DND-41 (cell line): ENCODE measurements around the gene TMEM121.
"Not testable (repeated sequence)": the region's sequence is repeated elsewhere in the genome, so short reads cannot be mapped to it uniquely, and the experiment has no call there.

Experiments
- ATAC-seq: fragments of 200-7000 bp; cut with Tn5 transposase; 3 replicates; pipeline ENCODE4 v1.9.1; 2021; ENCODE audit warnings: low read depth; ENCODE audit not compliant: insufficient read depth
- DNase-seq: peaks from one replicate; pipeline ENCODE4 v3.0.0-alpha.2; 2020
- H2AFZ ChIP-seq: 2 replicates; pipeline ENCODE4 v1.6.0; 2012; ENCODE audit warnings: low read depth, low read length
- H3K27ac ChIP-seq: 2 replicates; pipeline ENCODE4 v1.5.1; 2012; ENCODE audit warnings: low read length, inconsistent platforms
- H3K27me3 ChIP-seq: fragments of 200-600 bp; sonication (generic); 2 replicates; pipeline ENCODE4 v1.6.0; 2012; ENCODE audit warnings: low read length, mild to moderate bottlenecking, inconsistent platforms; ENCODE audit not compliant: insufficient read depth, poor library complexity
- H3K36me3 ChIP-seq: 2 replicates; pipeline ENCODE4 v1.5.1; 2012; ENCODE audit warnings: low read length, inconsistent platforms; ENCODE audit not compliant: insufficient read depth
- H3K4me1 ChIP-seq: 2 replicates; pipeline ENCODE4 v1.5.1; 2012; ENCODE audit warnings: mild to moderate bottlenecking, low read length; ENCODE audit not compliant: insufficient read depth
- H3K4me2 ChIP-seq: 2 replicates; pipeline ENCODE4 v1.6.0; 2012; ENCODE audit warnings: mild to moderate bottlenecking, moderate library complexity, low read length, inconsistent platforms; ENCODE audit not compliant: insufficient read depth
- H3K4me3 ChIP-seq, 2 experiments: fragments of 200-600 bp in 1 of 2; shearing (Covaris generic) in 1 of 2; 2 replicates each; pipeline ENCODE4 v1.5.1; 2012 to 2016; ENCODE audit warnings: inconsistent platforms in 2 of 2, low read length in 2 of 2, mild to moderate bottlenecking in 2 of 2, low read depth in 1 of 2, moderate library complexity in 1 of 2
- H3K79me2 ChIP-seq: 2 replicates; pipeline ENCODE4 v1.6.0; 2012; ENCODE audit warnings: low read length, inconsistent platforms; ENCODE audit not compliant: insufficient read depth
- H3K9ac ChIP-seq: 2 replicates; pipeline ENCODE4 v1.6.0; 2012; ENCODE audit warnings: low read depth, mild to moderate bottlenecking, inconsistent platforms, low read length, moderate library complexity
- H3K9me3 ChIP-seq: 2 replicates; pipeline ENCODE4 v1.5.1; 2012; ENCODE audit warnings: low read length, moderate library complexity, mild to moderate bottlenecking, inconsistent platforms; ENCODE audit not compliant: insufficient read depth, severe bottlenecking
- H4K20me1 ChIP-seq: 2 replicates; pipeline ENCODE4 v1.6.0; 2012; ENCODE audit warnings: low read length; ENCODE audit not compliant: insufficient read depth
- EZH2 ChIP-seq: IDR thresholded peaks from 3 replicates; pipeline ENCODE4 v1.6.1; 2012; ENCODE audit warnings: borderline replicate concordance, low read depth, mild to moderate bottlenecking, moderate library complexity, low read length, inconsistent platforms; ENCODE audit not compliant: severe bottlenecking
- TF ChIP-seq, protein P1 (sequence below): IDR thresholded peaks from 2 replicates; pipeline ENCODE4 v1.5.1; 2012; ENCODE audit warnings: borderline replicate concordance, low read length, moderate library complexity, mild to moderate bottlenecking; ENCODE audit not compliant: poor library complexity, severe bottlenecking; ENCODE audit errors: extremely low read depth

TMEM121 gene

GRCh38 chr14:105575016-105575700 is 48.8 kb downstream of the TMEM121 start:
- not testable (repeated sequence) for ATAC-seq, H3K79me2 ChIP-seq, H3K4me2 ChIP-seq, H4K20me1 ChIP-seq, H2AFZ ChIP-seq, H3K9ac ChIP-seq, H3K9me3 ChIP-seq, H3K4me1 ChIP-seq, DNase-seq, H3K27ac ChIP-seq, H3K36me3 ChIP-seq, H3K4me3 ChIP-seq, H3K27me3 ChIP-seq

- no peaks in the 10 kb centered on the region for H3K4me1 ChIP-seq
- H3K4me3 ChIP-seq = no peak overlapping the region
- no peak for ATAC-seq
These were observed 50.2 kb downstream of the TMEM121 start for GRCh38 chr14:105576525-105577088.

GRCh38 chr14:105577314-105577861 is 51.0 kb downstream of the TMEM121 start:
- H3K9ac ChIP-seq = no peak overlapping the region
- H3K4me3 ChIP-seq = no peak overlapping the region

More at GRCh38 chr14:105576525-105577088, 50.2 kb downstream of the TMEM121 start:
- peaks cover 4% of the 10 kb centered on the region for H4K20me1 ChIP-seq
- H3K36me3 ChIP-seq = no peaks in the 10 kb centered on the region
- no peak overlapping the region for H3K27ac ChIP-seq
- no peaks in the 10 kb centered on the region for H3K9me3 ChIP-seq
- H3K79me2 ChIP-seq = no peaks in the 10 kb centered on the region
- no peak for DNase-seq
- H3K27me3 ChIP-seq = no peaks in the 10 kb centered on the region
- no peak overlapping the region for H3K4me2 ChIP-seq
- TF ChIP-seq, protein P1, sequence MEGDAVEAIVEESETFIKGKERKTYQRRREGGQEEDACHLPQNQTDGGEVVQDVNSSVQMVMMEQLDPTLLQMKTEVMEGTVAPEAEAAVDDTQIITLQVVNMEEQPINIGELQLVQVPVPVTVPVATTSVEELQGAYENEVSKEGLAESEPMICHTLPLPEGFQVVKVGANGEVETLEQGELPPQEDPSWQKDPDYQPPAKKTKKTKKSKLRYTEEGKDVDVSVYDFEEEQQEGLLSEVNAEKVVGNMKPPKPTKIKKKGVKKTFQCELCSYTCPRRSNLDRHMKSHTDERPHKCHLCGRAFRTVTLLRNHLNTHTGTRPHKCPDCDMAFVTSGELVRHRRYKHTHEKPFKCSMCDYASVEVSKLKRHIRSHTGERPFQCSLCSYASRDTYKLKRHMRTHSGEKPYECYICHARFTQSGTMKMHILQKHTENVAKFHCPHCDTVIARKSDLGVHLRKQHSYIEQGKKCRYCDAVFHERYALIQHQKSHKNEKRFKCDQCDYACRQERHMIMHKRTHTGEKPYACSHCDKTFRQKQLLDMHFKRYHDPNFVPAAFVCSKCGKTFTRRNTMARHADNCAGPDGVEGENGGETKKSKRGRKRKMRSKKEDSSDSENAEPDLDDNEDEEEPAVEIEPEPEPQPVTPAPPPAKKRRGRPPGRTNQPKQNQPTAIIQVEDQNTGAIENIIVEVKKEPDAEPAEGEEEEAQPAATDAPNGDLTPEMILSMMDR = no peak
- TF ChIP-seq EZH2 = no peak
- no peak overlapping the region for H2AFZ ChIP-seq
- H3K9ac ChIP-seq = no peak overlapping the region

DNA sequence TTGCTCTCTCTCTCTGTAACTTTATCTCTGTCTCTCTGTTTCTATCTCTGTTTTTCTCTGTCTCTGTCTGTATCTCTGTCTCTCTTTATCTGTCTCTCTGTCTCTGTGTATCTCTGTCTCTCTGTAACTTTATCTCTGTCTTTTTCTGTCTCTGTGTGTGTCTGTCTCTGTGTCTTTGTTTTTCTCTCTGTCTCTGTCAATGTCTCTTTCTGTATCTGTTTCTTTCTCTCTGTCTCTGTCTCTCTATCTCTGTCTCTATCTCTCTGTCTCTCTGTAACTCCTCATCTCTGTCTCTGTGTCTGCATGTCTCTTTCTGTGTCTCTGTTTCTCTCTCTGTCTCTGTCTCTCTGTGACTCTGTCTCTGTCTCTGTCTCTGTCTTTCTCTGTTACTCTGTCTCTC is 51.7 kb downstream of the TMEM121 start:
- DNase-seq = no peak
- no peak overlapping the region for H2AFZ ChIP-seq
- no peak for ATAC-seq
- no peaks in the 10 kb centered on the region for H3K4me1 ChIP-seq
- TF ChIP-seq, protein P1 = no peak
- TF ChIP-seq EZH2 = no peak
- H3K9me3 ChIP-seq = no peaks in the 10 kb centered on the region
- no peak overlapping the region for H3K4me2 ChIP-seq
- no peaks in the 10 kb centered on the region for H3K79me2 ChIP-seq
- no peak overlapping the region for H3K4me3 ChIP-seq
- no peaks in the 10 kb centered on the region for H3K27me3 ChIP-seq
- H4K20me1 ChIP-seq = peaks cover 6% of the 10 kb centered on the region
- no peaks in the 10 kb centered on the region for H3K36me3 ChIP-seq
- H3K9ac ChIP-seq = no peak overlapping the region
- no peak overlapping the region for H3K27ac ChIP-seq

More at GRCh38 chr14:105577314-105577861, 51.0 kb downstream of the TMEM121 start:
- H4K20me1 ChIP-seq = peaks cover 6% of the 10 kb centered on the region
- no peak for TF ChIP-seq EZH2
- TF ChIP-seq, protein P1 = no peak
- no peak for ATAC-seq
- H2AFZ ChIP-seq = no peak overlapping the region
- H3K4me2 ChIP-seq = no peak overlapping the region
- no peaks in the 10 kb centered on the region for H3K36me3 ChIP-seq
- no peaks in the 10 kb centered on the region for H3K9me3 ChIP-seq
- H3K27ac ChIP-seq = no peak overlapping the region
- DNase-seq = no peak
- H3K4me1 ChIP-seq = no peaks in the 10 kb centered on the region
- H3K79me2 ChIP-seq = no peaks in the 10 kb centered on the region
- no peaks in the 10 kb centered on the region for H3K27me3 ChIP-seq

DNA sequence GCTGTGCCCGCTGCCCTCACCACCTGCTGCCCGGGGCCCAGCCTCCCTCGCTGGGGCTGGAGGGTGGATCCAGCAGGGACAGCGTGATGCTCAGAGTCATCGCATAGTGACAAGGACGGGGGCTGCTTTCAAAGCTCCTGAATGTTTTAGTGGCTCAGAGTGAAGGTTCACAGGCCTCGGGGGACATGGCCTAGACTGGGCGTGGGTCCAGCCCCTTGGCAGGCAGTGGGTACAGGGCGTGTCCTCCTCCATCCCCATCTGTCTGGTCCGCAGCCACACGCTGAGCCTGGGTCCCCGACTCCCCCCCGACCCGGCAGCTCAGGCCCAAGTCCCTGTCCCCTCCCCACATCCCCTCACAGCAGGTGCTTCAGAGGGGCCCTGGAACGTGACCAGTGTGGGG is 52.8 kb downstream of the TMEM121 start:
- not testable (repeated sequence) for H3K4me3 ChIP-seq, H3K9ac ChIP-seq, H3K4me2 ChIP-seq, DNase-seq, H3K27me3 ChIP-seq, H3K27ac ChIP-seq, H3K36me3 ChIP-seq, H3K9me3 ChIP-seq, ATAC-seq, H3K4me1 ChIP-seq, H2AFZ ChIP-seq, H3K79me2 ChIP-seq, H4K20me1 ChIP-seq
